Measurements from ENCODE around the gene VPS16. TPM values are rescaled to one million over a fixed set of nuclear protein-coding genes. Genes with fewer than 3 reads are reported as not detected.

The VPS16 gene
- polyA plus RNA-seq, 2 of the 4 experiments (the other 2 are of a cell fraction) = 33.0 to 37.5 TPM

- ATAC-seq (no peak), DNase-seq (ENCODE audit: low read depth in 1 of 2, low spot score in 1 of 2) (no peak), FAIRE-seq (no peak)
- no peak overlapping the region for H3K4me3 ChIP-seq
- peaks cover 9% of the 10 kb centered on the region; the same call in 2 of the 3 replicates for H3K9me3 ChIP-seq
- peak overlapping the region in 1 of 2 experiments; percentile 22; a peak in 1 of 6 replicates for H3K27ac ChIP-seq
- 82% methylated on average over 2 of the region's 2 CpGs for WGBS (ENCODE audit: missing lambda C conversion rate)
- TF ChIP-seq, protein P1, sequence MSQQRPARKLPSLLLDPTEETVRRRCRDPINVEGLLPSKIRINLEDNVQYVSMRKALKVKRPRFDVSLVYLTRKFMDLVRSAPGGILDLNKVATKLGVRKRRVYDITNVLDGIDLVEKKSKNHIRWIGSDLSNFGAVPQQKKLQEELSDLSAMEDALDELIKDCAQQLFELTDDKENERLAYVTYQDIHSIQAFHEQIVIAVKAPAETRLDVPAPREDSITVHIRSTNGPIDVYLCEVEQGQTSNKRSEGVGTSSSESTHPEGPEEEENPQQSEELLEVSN (IDR thresholded peaks at IDR 0.05; ENCODE audit: borderline replicate concordance, low read depth) = no peak
- TF ChIP-seq NFE2L2 (conservative IDR thresholded peaks at IDR 0.05; ENCODE audit: low read length) (no peak), EP300 (IDR thresholded peaks at IDR 0.05) (no peak), HOXB13 (CRISPR knock-in tag; IDR thresholded peaks at IDR 0.05; ENCODE audit: low read depth) (no peak), ESRRA (IDR thresholded peaks at IDR 0.05; ENCODE audit: borderline replicate concordance, low read length) (no peak), HEYL (CRISPR knock-in tag; IDR thresholded peaks at IDR 0.05) (no peak), TP53 (CRISPR knock-in tag; IDR thresholded peaks at IDR 0.05) (no peak), CEBPB (IDR thresholded peaks at IDR 0.05) (no peak), HOXA7 (CRISPR knock-in tag; IDR thresholded peaks at IDR 0.05) (no peak), JUN (IDR thresholded peaks at IDR 0.05) (no peak), RAD21 (conservative IDR thresholded peaks at IDR 0.05 in 1 of 2, IDR thresholded peaks at IDR 0.05 in 1 of 2) (no peak), PHF8 (IDR thresholded peaks at IDR 0.05; ENCODE audit: borderline replicate concordance, low read depth) (no peak), NPAS2 (CRISPR knock-in tag; IDR thresholded peaks at IDR 0.05; ENCODE audit: borderline replicate concordance) (no peak), RFX5 (IDR thresholded peaks at IDR 0.05) (no peak), FOSB (CRISPR knock-in tag; IDR thresholded peaks at IDR 0.05) (no peak), GATA3 (IDR thresholded peaks at IDR 0.05; ENCODE audit: borderline replicate concordance) (no peak), MAFK (IDR thresholded peaks at IDR 0.05; ENCODE audit: partially characterized antibody) (no peak)
- TF ChIP-seq, protein P2, sequence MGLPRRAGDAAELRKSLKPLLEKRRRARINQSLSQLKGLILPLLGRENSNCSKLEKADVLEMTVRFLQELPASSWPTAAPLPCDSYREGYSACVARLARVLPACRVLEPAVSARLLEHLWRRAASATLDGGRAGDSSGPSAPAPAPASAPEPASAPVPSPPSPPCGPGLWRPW (IDR thresholded peaks at IDR 0.05) = no peak
- ChIA-PET POLR2A (no interaction called here), CTCF (interaction anchor here (0.9 to 2.5 kb wide), 4 partner anchors 16 to 27 kb away, joined by 3 to 8 read pairs (median 5); no protein-coding TSS in a partner anchor)
- H3K4me2 ChIP-seq = no peak overlapping the region
- peaks cover 26% of the 10 kb centered on the region for H3K4me1 ChIP-seq
These were observed 23.2 kb upstream of the VPS16 start for GRCh38 chr20:2817341-2817726.

- ChIA-PET POLR2A (no interaction called here), CTCF (interaction anchor here (1.3 to 2.5 kb wide), 4 partner anchors 16 to 35 kb away, joined by 4 to 8 read pairs (median 5); no protein-coding TSS in a partner anchor)
- DNase-seq (ENCODE audit: low read depth in 1 of 2, low spot score in 1 of 2) (no peak), ATAC-seq (no peak), FAIRE-seq (no peak)
- Histone ChIP-seq H3K27ac (no peak overlapping the region), H3K4me3 (no peak overlapping the region), H3K4me2 (no peak overlapping the region), H3K4me1 (peaks cover 26% of the 10 kb centered on the region), H3K9me3 (peaks cover 3% of the 10 kb centered on the region; the same call in 1 of the 3 replicates)
- TF ChIP-seq, protein P3, sequence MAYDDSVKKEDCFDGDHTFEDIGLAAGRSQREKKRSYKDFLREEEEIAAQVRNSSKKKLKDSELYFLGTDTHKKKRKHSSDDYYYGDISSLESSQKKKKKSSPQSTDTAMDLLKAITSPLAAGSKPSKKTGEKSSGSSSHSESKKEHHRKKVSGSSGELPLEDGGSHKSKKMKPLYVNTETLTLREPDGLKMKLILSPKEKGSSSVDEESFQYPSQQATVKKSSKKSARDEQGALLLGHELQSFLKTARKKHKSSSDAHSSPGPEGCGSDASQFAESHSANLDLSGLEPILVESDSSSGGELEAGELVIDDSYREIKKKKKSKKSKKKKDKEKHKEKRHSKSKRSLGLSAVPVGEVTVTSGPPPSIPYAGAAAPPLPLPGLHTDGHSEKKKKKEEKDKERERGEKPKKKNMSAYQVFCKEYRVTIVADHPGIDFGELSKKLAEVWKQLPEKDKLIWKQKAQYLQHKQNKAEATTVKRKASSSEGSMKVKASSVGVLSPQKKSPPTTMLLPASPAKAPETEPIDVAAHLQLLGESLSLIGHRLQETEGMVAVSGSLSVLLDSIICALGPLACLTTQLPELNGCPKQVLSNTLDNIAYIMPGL (CRISPR knock-in tag; IDR thresholded peaks at IDR 0.05; ENCODE audit: borderline replicate concordance) = no peak
- TF ChIP-seq ZSCAN20 (CRISPR knock-in tag; IDR thresholded peaks at IDR 0.05) (no peak), POLR2AphosphoS2 (conservative IDR thresholded peaks at IDR 0.05; ENCODE audit: low read length) (no peak), MYC (IDR thresholded peaks at IDR 0.05; ENCODE audit: borderline replicate concordance, low read length) (no peak), HOXA7 (CRISPR knock-in tag; IDR thresholded peaks at IDR 0.05) (no peak), RCOR1 (IDR thresholded peaks at IDR 0.05; ENCODE audit: low read depth, low read length) (no peak), HEYL (CRISPR knock-in tag; IDR thresholded peaks at IDR 0.05) (no peak), CHD2 (IDR thresholded peaks at IDR 0.05; ENCODE audit: low read length, partially characterized antibody) (no peak), RARB (CRISPR knock-in tag; IDR thresholded peaks at IDR 0.05) (no peak), HDAC2 (IDR thresholded peaks at IDR 0.05) (no peak), MAZ (IDR thresholded peaks at IDR 0.05; ENCODE audit: borderline replicate concordance, low read depth, low read length) (no peak), ATOH8 (CRISPR knock-in tag; IDR thresholded peaks at IDR 0.05; ENCODE audit: low read depth) (no peak), POLR2A (IDR thresholded peaks at IDR 0.05; ENCODE audit: low read length) (no peak), SMC3 (IDR thresholded peaks at IDR 0.05) (no peak), EP300 (IDR thresholded peaks at IDR 0.05) (no peak)
- TF ChIP-seq, protein P4, sequence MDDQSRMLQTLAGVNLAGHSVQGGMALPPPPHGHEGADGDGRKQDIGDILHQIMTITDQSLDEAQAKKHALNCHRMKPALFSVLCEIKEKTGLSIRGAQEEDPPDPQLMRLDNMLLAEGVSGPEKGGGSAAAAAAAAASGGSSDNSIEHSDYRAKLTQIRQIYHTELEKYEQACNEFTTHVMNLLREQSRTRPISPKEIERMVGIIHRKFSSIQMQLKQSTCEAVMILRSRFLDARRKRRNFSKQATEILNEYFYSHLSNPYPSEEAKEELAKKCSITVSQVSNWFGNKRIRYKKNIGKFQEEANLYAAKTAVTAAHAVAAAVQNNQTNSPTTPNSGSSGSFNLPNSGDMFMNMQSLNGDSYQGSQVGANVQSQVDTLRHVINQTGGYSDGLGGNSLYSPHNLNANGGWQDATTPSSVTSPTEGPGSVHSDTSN (IDR thresholded peaks at IDR 0.05) = no peak
- TF ChIP-seq, protein P5, sequence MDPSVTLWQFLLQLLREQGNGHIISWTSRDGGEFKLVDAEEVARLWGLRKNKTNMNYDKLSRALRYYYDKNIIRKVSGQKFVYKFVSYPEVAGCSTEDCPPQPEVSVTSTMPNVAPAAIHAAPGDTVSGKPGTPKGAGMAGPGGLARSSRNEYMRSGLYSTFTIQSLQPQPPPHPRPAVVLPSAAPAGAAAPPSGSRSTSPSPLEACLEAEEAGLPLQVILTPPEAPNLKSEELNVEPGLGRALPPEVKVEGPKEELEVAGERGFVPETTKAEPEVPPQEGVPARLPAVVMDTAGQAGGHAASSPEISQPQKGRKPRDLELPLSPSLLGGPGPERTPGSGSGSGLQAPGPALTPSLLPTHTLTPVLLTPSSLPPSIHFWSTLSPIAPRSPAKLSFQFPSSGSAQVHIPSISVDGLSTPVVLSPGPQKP (IDR thresholded peaks at IDR 0.05; ENCODE audit: low read depth, low read length) = no peak
- WGBS (ENCODE audit: missing lambda C conversion rate) = 63% methylated on average over 7 of the region's 7 CpGs
These were observed 22.5 kb upstream of the VPS16 start for GRCh38 chr20:2817891-2818595.

All from A549 (cell line).